Neural cell (in vitro differentiated cells): Measurements from ENCODE around the gene PTGIR. TPM values are rescaled to one million over a fixed set of nuclear protein-coding genes. Genes with fewer than 3 reads are reported as not detected.

Experiments used
- H2AFZ ChIP-seq: fragments of 200-600, 300-800 bp; sonication (generic), shearing (Covaris generic); 2 replicates; pipeline ENCODE4 v1.6.0; 2014; ENCODE audit warnings: low read depth, mild to moderate bottlenecking, antibody characterized with exemption, low read length, moderate library complexity
- H3F3A ChIP-seq: fragments of 200-600 bp; shearing (Covaris generic); 2 replicates; pipeline ENCODE4 v1.6.1; 2016; ENCODE audit warnings: mild to moderate bottlenecking, moderate library complexity, mixed read lengths, antibody characterized with exemption, low read length; ENCODE audit not compliant: insufficient read depth, poor library complexity, severe bottlenecking
- H3K27ac ChIP-seq: fragments of 200-600, 300-800 bp; sonication (generic), shearing (Covaris generic); 2 replicates; pipeline ENCODE4 v1.5.1; 2014; ENCODE audit warnings: mild to moderate bottlenecking, low read length, moderate library complexity
- H3K27me3 ChIP-seq: fragments of 300-800, 200-600 bp; sonication (generic), shearing (Covaris generic); 2 replicates; pipeline ENCODE4 v1.6.0; 2014; ENCODE audit warnings: mild to moderate bottlenecking, low read depth, low read length, moderate library complexity; ENCODE audit not compliant: insufficient read depth
- H3K36me3 ChIP-seq: fragments of 300-800, 200-600 bp; sonication (generic), shearing (Covaris generic); 2 replicates; pipeline ENCODE4 v1.5.1; 2014; ENCODE audit warnings: mild to moderate bottlenecking, antibody characterized with exemption, low read length, moderate library complexity; ENCODE audit not compliant: insufficient read depth
- H3K4me2 ChIP-seq: fragments of 300-800, 200-600 bp; sonication (generic), shearing (Covaris generic); 2 replicates; pipeline ENCODE4 v1.6.0; 2014; ENCODE audit warnings: mild to moderate bottlenecking, low read length
- H3K4me3 ChIP-seq: fragments of 300-800, 200-600 bp; sonication (generic), shearing (Covaris generic); 2 replicates; pipeline ENCODE4 v1.5.1; 2014; ENCODE audit warnings: mild to moderate bottlenecking, low read length, moderate library complexity
- H3K79me2 ChIP-seq: fragments of 200-600 bp; shearing (Covaris generic); replicated peaks from 2 replicates; pipeline ENCODE4 v1.6.0; 2014; ENCODE audit warnings: mild to moderate bottlenecking, low read length, moderate library complexity; ENCODE audit not compliant: insufficient read depth
- H3K9ac ChIP-seq: fragments of 300-800, 200-600 bp; sonication (generic), shearing (Covaris generic); 2 replicates; pipeline ENCODE4 v1.6.1; 2016; ENCODE audit warnings: mild to moderate bottlenecking, low read length, mixed read lengths
- H3K9me2 ChIP-seq: fragments of 200-600 bp; shearing (Covaris generic); 2 replicates; pipeline ENCODE4 v1.6.1; 2016; ENCODE audit warnings: mild to moderate bottlenecking, low read length, mixed read lengths; ENCODE audit not compliant: insufficient read depth
- H3K9me3 ChIP-seq: fragments of 200-600, 300-800 bp; sonication (generic), shearing (Covaris generic); 2 replicates; pipeline ENCODE4 v1.6.1; 2016; ENCODE audit warnings: mild to moderate bottlenecking, mixed run types, low read length, moderate library complexity, mixed read lengths
- H4K20me1 ChIP-seq: fragments of 200-600 bp; shearing (Covaris generic); 2 replicates; pipeline ENCODE4 v1.6.1; 2016; ENCODE audit warnings: mild to moderate bottlenecking, mixed run types; ENCODE audit not compliant: insufficient read depth
- CTCF ChIP-seq: fragments of 450-650 bp; IDR thresholded peaks from 2 replicates; pipeline ENCODE4 v1.5.1; 2014; ENCODE audit warnings: antibody characterized with exemption, mild to moderate bottlenecking, moderate library complexity; ENCODE audit not compliant: poor library complexity, severe bottlenecking
- EP300 ChIP-seq: fragments of 450-650 bp; conservative IDR thresholded peaks from 2 replicates; pipeline ENCODE4 v1.6.1; 2014; ENCODE audit warnings: antibody characterized with exemption, mild to moderate bottlenecking, moderate library complexity; ENCODE audit not compliant: poor library complexity, severe bottlenecking
- EZH2 ChIP-seq: fragments of 200-600, 300-800 bp; shearing (Covaris generic), sonication (generic); IDR thresholded peaks from 2 replicates; pipeline ENCODE4 v1.6.1; 2014; ENCODE audit warnings: antibody characterized with exemption, low read length, borderline replicate concordance, mild to moderate bottlenecking; ENCODE audit not compliant: insufficient read depth, poor library complexity, severe bottlenecking
- MXI1 ChIP-seq: fragments of 450-650 bp; conservative IDR thresholded peaks from 2 replicates; pipeline ENCODE4 v1.6.1; 2014; ENCODE audit warnings: antibody characterized with exemption, mild to moderate bottlenecking; ENCODE audit not compliant: poor library complexity, severe bottlenecking
- POLR2AphosphoS5 ChIP-seq: IDR thresholded peaks from 2 replicates; pipeline ENCODE4 v1.6.1; 2012
- RAD21 ChIP-seq: fragments of 450-650 bp; conservative IDR thresholded peaks from 2 replicates; pipeline ENCODE4 v1.6.1; 2014; ENCODE audit warnings: antibody characterized with exemption, mild to moderate bottlenecking, moderate library complexity
- REST ChIP-seq: IDR thresholded peaks from 2 replicates; pipeline ENCODE4 v1.6.1; 2012; ENCODE audit warnings: borderline replicate concordance
- SMC3 ChIP-seq: fragments of 450-650 bp; conservative IDR thresholded peaks from 2 replicates; pipeline ENCODE4 v1.6.1; 2014; ENCODE audit warnings: antibody characterized with exemption, mild to moderate bottlenecking, moderate library complexity; ENCODE audit not compliant: poor library complexity
- TAF1 ChIP-seq: IDR thresholded peaks from 2 replicates; pipeline ENCODE4 v1.6.1; 2012; ENCODE audit warnings: low read depth
- polyA plus RNA-seq: library from polyadenylated mRNA; depleted of rRNA; stranded (reverse); fragments of >200 nt; gene quantifications from 2 replicates; pipeline ENCODE4 v1.2.3, GENCODE V29; 2014

Gene PTGIR
- polyA plus RNA-seq, 1 donor from 2014 or later, result not detected

GRCh38 chr19:46611776-46612175 lies 13.1 kb downstream of the PTGIR start:
- no peak overlapping the region for H3K4me2 ChIP-seq
- peaks cover 3% of the 10 kb centered on the region for H4K20me1 ChIP-seq
- H3K9ac ChIP-seq, result no peak overlapping the region
- no peak overlapping the region for H3K4me3 ChIP-seq
- H3K27ac ChIP-seq, result no peak overlapping the region
- TF ChIP-seq SMC3, result no peak
- no peak for TF ChIP-seq MXI1
- TF ChIP-seq CTCF, result no peak
- no peak for TF ChIP-seq REST
- TF ChIP-seq EP300, result no peak
- TF ChIP-seq TAF1, result no peak
- TF ChIP-seq RAD21, result no peak
- TF ChIP-seq POLR2AphosphoS5, result no peak
- TF ChIP-seq EZH2, result no peak
- H3K9me3 ChIP-seq, result no peaks in the 10 kb centered on the region
- no peaks in the 10 kb centered on the region for H3K36me3 ChIP-seq
- no peaks in the 10 kb centered on the region for H3K9me2 ChIP-seq
- H3K79me2 ChIP-seq, result no peaks in the 10 kb centered on the region
- H3F3A ChIP-seq, result no peaks in the 10 kb centered on the region
- no peaks in the 10 kb centered on the region for H3K27me3 ChIP-seq
- H2AFZ ChIP-seq, result no peak overlapping the region

- H3F3A ChIP-seq, result no peaks in the 10 kb centered on the region
- no peaks in the 10 kb centered on the region for H3K9me2 ChIP-seq
- H3K9ac ChIP-seq, result no peak overlapping the region
- H3K9me3 ChIP-seq, result no peaks in the 10 kb centered on the region
- no peak overlapping the region for H2AFZ ChIP-seq
- peaks cover 6% of the 10 kb centered on the region for H3K79me2 ChIP-seq
- H3K4me3 ChIP-seq, result no peak overlapping the region
- TF ChIP-seq POLR2AphosphoS5 (peak; percentile 31), TAF1 (no peak), CTCF (no peak), EP300 (no peak), REST (no peak), MXI1 (no peak), RAD21 (no peak), EZH2 (no peak), SMC3 (no peak)
- H3K4me2 ChIP-seq, result no peak overlapping the region
- H3K36me3 ChIP-seq, result no peaks in the 10 kb centered on the region
- no peak overlapping the region for H3K27ac ChIP-seq
- H3K27me3 ChIP-seq, result no peaks in the 10 kb centered on the region
- H4K20me1 ChIP-seq, result peaks cover 9% of the 10 kb centered on the region
These were observed 13.8 kb downstream of the PTGIR start for GRCh38 chr19:46610851-46611770.
